H9 (cell line): Measurements from ENCODE around the gene RPRD1B. TPM values are rescaled to one million over a fixed set of nuclear protein-coding genes. Genes with fewer than 3 reads are reported as not detected.

Source experiments
- DNase-seq: peaks from one replicate; pipeline ENCODE4 v3.0.0-alpha.2; 2017
- H2AFZ ChIP-seq: one replicate; pipeline ENCODE4 v1.6.1; 2013; ENCODE audit warnings: mild to moderate bottlenecking, low read length, control low read depth, moderate library complexity
- H2AK5ac ChIP-seq: 2 replicates; pipeline ENCODE4 v1.6.1; 2013; ENCODE audit warnings: low read length, control low read depth, mixed read lengths; ENCODE audit not compliant: insufficient read length
- H2BK120ac ChIP-seq: one replicate; pipeline ENCODE4 v1.6.1; 2013; ENCODE audit warnings: low read depth, mild to moderate bottlenecking, low read length, control low read depth, inconsistent platforms; ENCODE audit not compliant: poor library complexity, severe bottlenecking
- H2BK12ac ChIP-seq: 2 replicates; pipeline ENCODE4 v1.6.1; 2013; ENCODE audit warnings: low read length, control low read depth, mixed read lengths, low read depth; ENCODE audit not compliant: insufficient read length
- H2BK15ac ChIP-seq: 2 replicates; pipeline ENCODE4 v1.6.1; 2013; ENCODE audit warnings: low read depth, low read length, control low read depth
- H2BK20ac ChIP-seq: one replicate; pipeline ENCODE4 v1.6.1; 2013; ENCODE audit warnings: low read depth, mild to moderate bottlenecking, low read length, control low read depth, inconsistent platforms; ENCODE audit not compliant: poor library complexity, severe bottlenecking
- H2BK5ac ChIP-seq: 2 replicates; pipeline ENCODE4 v1.6.1; 2013; ENCODE audit warnings: low read length, control low read depth, mixed read lengths; ENCODE audit not compliant: insufficient read length
- H3K14ac ChIP-seq: 2 replicates; pipeline ENCODE4 v1.6.1; 2013; ENCODE audit warnings: low read length, control low read depth; ENCODE audit not compliant: insufficient read depth
- H3K18ac ChIP-seq: 2 replicates; pipeline ENCODE4 v1.6.1; 2013; ENCODE audit warnings: low read depth, mild to moderate bottlenecking, mixed read lengths, low read length, control low read depth; ENCODE audit not compliant: insufficient read length
- H3K23ac ChIP-seq: 2 replicates; pipeline ENCODE4 v1.6.1; 2013; ENCODE audit warnings: low read length, control low read depth, mixed read lengths, low read depth; ENCODE audit not compliant: insufficient read length
- H3K23me2 ChIP-seq: 2 replicates; pipeline ENCODE4 v1.6.1; 2013; ENCODE audit warnings: low read depth, mild to moderate bottlenecking, mixed read lengths, low read length, control low read depth; ENCODE audit not compliant: insufficient read length, poor library complexity, severe bottlenecking
- H3K27ac ChIP-seq: 2 replicates; pipeline ENCODE4 v1.5.1; 2013; ENCODE audit warnings: low read length, control low read depth, mixed read lengths, low read depth; ENCODE audit not compliant: insufficient read length
- H3K27me3 ChIP-seq: 2 replicates; pipeline ENCODE4 v1.6.1; 2013; ENCODE audit warnings: low read length, control low read depth, inconsistent platforms; ENCODE audit not compliant: insufficient read depth
- H3K4ac ChIP-seq: 2 replicates; pipeline ENCODE4 v1.6.1; 2013; ENCODE audit warnings: low read depth, mild to moderate bottlenecking, control low read depth, inconsistent platforms, low read length, moderate library complexity
- H3K4me1 ChIP-seq: 2 replicates; pipeline ENCODE4 v1.6.1; 2013; ENCODE audit warnings: low read length, control low read depth, inconsistent platforms; ENCODE audit not compliant: insufficient read depth
- H3K4me2 ChIP-seq: 2 replicates; pipeline ENCODE4 v1.6.1; 2013; ENCODE audit warnings: low read length, control low read depth, mixed read lengths; ENCODE audit not compliant: insufficient read length, insufficient read depth
- H3K56ac ChIP-seq: 2 replicates; pipeline ENCODE4 v1.6.1; 2013; ENCODE audit warnings: low read depth, mild to moderate bottlenecking, mixed read lengths, low read length, control low read depth; ENCODE audit not compliant: insufficient read length
- H3K79me1 ChIP-seq: 2 replicates; pipeline ENCODE4 v1.6.1; 2013; ENCODE audit warnings: low read depth, mild to moderate bottlenecking, moderate library complexity, low read length, control low read depth, inconsistent platforms; ENCODE audit not compliant: insufficient read depth, poor library complexity, severe bottlenecking
- H3K79me2 ChIP-seq: 2 replicates; pipeline ENCODE4 v1.6.1; 2013; ENCODE audit warnings: low read length, control low read depth, inconsistent platforms; ENCODE audit not compliant: insufficient read depth
- H3K9ac ChIP-seq: 2 replicates; pipeline ENCODE4 v1.6.1; 2013; ENCODE audit warnings: low read length, control low read depth, mixed read lengths; ENCODE audit not compliant: insufficient read length; ENCODE audit errors: extremely low read depth
- H3K9me3 ChIP-seq: one replicate; pipeline ENCODE4 v1.6.1; 2013; ENCODE audit warnings: low read depth, low read length, inconsistent platforms; ENCODE audit not compliant: control insufficient read depth
- H3T11ph ChIP-seq: one replicate; pipeline ENCODE4 v1.6.1; 2013; ENCODE audit warnings: mild to moderate bottlenecking, low read length, control low read depth, inconsistent platforms
- H4K20me1 ChIP-seq: one replicate; pipeline ENCODE4 v1.6.1; 2013; ENCODE audit not compliant: control insufficient read depth, insufficient read length, insufficient read depth
- H4K5ac ChIP-seq: 2 replicates; pipeline ENCODE4 v1.6.1; 2013; ENCODE audit warnings: low read depth, mild to moderate bottlenecking, mixed read lengths, low read length, control low read depth; ENCODE audit not compliant: insufficient read length
- H4K8ac ChIP-seq: replicated peaks from 2 replicates; pipeline ENCODE4 v1.6.1; 2013; ENCODE audit warnings: low read length, control low read depth, mixed read lengths, low read depth; ENCODE audit not compliant: insufficient read length
- H4K91ac ChIP-seq: 2 replicates; pipeline ENCODE4 v1.6.1; 2013; ENCODE audit warnings: low read depth, mild to moderate bottlenecking, moderate library complexity, mixed read lengths, low read length, control low read depth; ENCODE audit not compliant: insufficient read length
- H3K27ac Mint-ChIP-seq, 3 experiments: 2 replicates in 2 of 3; 3 replicates in 1 of 3; pipeline ENCODE4 v1.8.0; 2020 to 2021; ENCODE audit warnings: mixed read lengths in 3 of 3, mild to moderate bottlenecking in 1 of 3, moderate library complexity in 1 of 3
- H3K27me3 Mint-ChIP-seq: 2 replicates; pipeline ENCODE4 v1.8.0; 2021; ENCODE audit warnings: low read depth, mild to moderate bottlenecking, moderate library complexity, mixed read lengths
- H3K36me3 Mint-ChIP-seq, 3 experiments: 2 replicates in 2 of 3; 3 replicates in 1 of 3; pipeline ENCODE4 v1.8.0; 2020 to 2021; ENCODE audit warnings: low read depth in 3 of 3, mixed read lengths in 3 of 3; ENCODE audit not compliant: insufficient read depth in 1 of 3
- H3K4me1 Mint-ChIP-seq, 2 experiments: 2 replicates each; pipeline ENCODE4 v1.8.0; 2020; ENCODE audit warnings: mixed read lengths in 2 of 2
- H3K4me3 Mint-ChIP-seq, 2 experiments: 2 replicates in 1 of 2; 3 replicates in 1 of 2; pipeline ENCODE4 v1.8.0; 2020 to 2021; ENCODE audit warnings: mild to moderate bottlenecking in 2 of 2, mixed read lengths in 2 of 2, moderate library complexity in 1 of 2
- H3K9me3 Mint-ChIP-seq, 2 experiments: 2 replicates in 1 of 2; 3 replicates in 1 of 2; pipeline ENCODE4 v1.8.0; 2020; ENCODE audit warnings: mild to moderate bottlenecking in 2 of 2, mixed read lengths in 2 of 2, moderate library complexity in 1 of 2
- WGBS: extraction: QIAGEN DNeasy Blood & Tissue Kit; methylation state at CpG from one replicate; pipeline ENCODE4 v1.1.7; 2013; ENCODE audit warnings: missing lambda C conversion rate, low lambda C conversion rate, mixed read lengths; ENCODE audit not compliant: insufficient read length; ENCODE audit errors: extremely low coverage; 5-methylcytosine and 5-hydroxymethylcytosine counted together
- total RNA-seq: library from RNA; stranded (reverse); gene quantifications from 2 replicates; pipeline ENCODE4 v1.2.1, GENCODE V29; 2021
- TF ChIP-seq, protein P1 (sequence below): fragments of 200-600 bp; sonication (generic); conservative IDR thresholded peaks from 3 replicates; pipeline ENCODE4 v1.8.0; 2021; ENCODE audit warnings: antibody characterized with exemption, mild to moderate bottlenecking

The RPRD1B gene
- total RNA-seq, 1 experiment from 2014 or later: 34.3 TPM

DNA sequence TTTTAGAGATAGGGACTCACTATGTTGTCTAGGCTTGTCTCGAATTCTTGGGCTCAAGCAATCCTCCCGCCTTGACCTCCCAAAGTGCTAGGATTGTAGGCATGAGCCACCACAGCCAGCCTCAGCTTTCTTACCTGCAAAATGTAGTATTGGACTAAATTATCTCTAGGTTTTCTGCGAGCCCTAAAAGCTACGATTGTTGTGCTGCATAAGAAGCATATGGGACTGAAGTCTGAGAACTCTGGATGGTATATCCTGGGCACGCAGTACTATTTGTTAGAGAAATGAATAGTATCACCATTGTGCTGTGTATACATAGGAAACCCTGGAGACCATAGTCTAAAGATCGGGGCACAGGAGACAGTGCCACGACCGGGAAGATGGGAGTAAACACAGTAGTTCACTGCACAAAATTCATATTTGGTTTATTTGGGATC is 60.1 kb downstream of the RPRD1B start:
- H2BK15ac ChIP-seq: no peak overlapping the region
- Mint-ChIP-seq H3K36me3 (peaks cover 1 to 28% (median 18%) of the 10 kb centered on the region in 3 experiments; a peak in 6 of 7 replicates), H3K4me1 (peaks cover 3 to 6% of the 10 kb centered on the region in 2 experiments; a peak in 3 of 4 replicates), H3K27ac (no peak overlapping the region), H3K9me3 (no peaks in the 10 kb centered on the region), H3K4me3 (no peak overlapping the region), H3K27me3 (no peaks in the 10 kb centered on the region; the same call in 1 of the 2 replicates)
- no peak overlapping the region for H3K27ac ChIP-seq
- no peak overlapping the region for H2AK5ac ChIP-seq
- H3T11ph ChIP-seq: no peak overlapping the region
- no peak overlapping the region for H4K8ac ChIP-seq
- H3K9ac ChIP-seq: no peak overlapping the region
- no peak overlapping the region for H3K4me2 ChIP-seq
- no peak for DNase-seq
- no peak overlapping the region for H3K4ac ChIP-seq
- no peaks in the 10 kb centered on the region for H3K79me1 ChIP-seq
- no peak overlapping the region for H3K14ac ChIP-seq
- H2BK120ac ChIP-seq: no peak overlapping the region
- H3K23me2 ChIP-seq: no peaks in the 10 kb centered on the region
- H2AFZ ChIP-seq: no peak overlapping the region
- no CpG with 5 or more reads among the region's 8 CpGs for WGBS
- TF ChIP-seq, protein P1, sequence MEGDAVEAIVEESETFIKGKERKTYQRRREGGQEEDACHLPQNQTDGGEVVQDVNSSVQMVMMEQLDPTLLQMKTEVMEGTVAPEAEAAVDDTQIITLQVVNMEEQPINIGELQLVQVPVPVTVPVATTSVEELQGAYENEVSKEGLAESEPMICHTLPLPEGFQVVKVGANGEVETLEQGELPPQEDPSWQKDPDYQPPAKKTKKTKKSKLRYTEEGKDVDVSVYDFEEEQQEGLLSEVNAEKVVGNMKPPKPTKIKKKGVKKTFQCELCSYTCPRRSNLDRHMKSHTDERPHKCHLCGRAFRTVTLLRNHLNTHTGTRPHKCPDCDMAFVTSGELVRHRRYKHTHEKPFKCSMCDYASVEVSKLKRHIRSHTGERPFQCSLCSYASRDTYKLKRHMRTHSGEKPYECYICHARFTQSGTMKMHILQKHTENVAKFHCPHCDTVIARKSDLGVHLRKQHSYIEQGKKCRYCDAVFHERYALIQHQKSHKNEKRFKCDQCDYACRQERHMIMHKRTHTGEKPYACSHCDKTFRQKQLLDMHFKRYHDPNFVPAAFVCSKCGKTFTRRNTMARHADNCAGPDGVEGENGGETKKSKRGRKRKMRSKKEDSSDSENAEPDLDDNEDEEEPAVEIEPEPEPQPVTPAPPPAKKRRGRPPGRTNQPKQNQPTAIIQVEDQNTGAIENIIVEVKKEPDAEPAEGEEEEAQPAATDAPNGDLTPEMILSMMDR: no peak
- H3K56ac ChIP-seq: no peak overlapping the region
- H3K27me3 ChIP-seq: no peaks in the 10 kb centered on the region
- H2BK5ac ChIP-seq: no peak overlapping the region
- H3K18ac ChIP-seq: no peak overlapping the region
- no peak overlapping the region for H4K91ac ChIP-seq
- H3K9me3 ChIP-seq: no peaks in the 10 kb centered on the region
- no peak overlapping the region for H2BK12ac ChIP-seq
- no peaks in the 10 kb centered on the region for H3K79me2 ChIP-seq
- no peaks in the 10 kb centered on the region for H3K4me1 ChIP-seq
- H4K5ac ChIP-seq: no peak overlapping the region
- H4K20me1 ChIP-seq: no peaks in the 10 kb centered on the region
- H3K23ac ChIP-seq: no peak overlapping the region
- no peak overlapping the region for H2BK20ac ChIP-seq
